GM23248 (cell line): ENCODE measurements around the gene SLU7. TPM values are rescaled to one million over a fixed set of nuclear protein-coding genes. Genes with fewer than 3 reads are reported as not detected.

ENCODE experiments used
- DNase-seq: peaks from one replicate; pipeline ENCODE4 v3.0.0-alpha.2; 2015
- H2AFZ ChIP-seq: fragments of 200-600 bp; sonication (generic); 2 replicates; pipeline ENCODE4 v1.6.1; 2016; ENCODE audit warnings: antibody characterized with exemption
- H3F3A ChIP-seq: fragments of 200-600 bp; sonication (generic); 2 replicates; pipeline ENCODE4 v1.6.1; 2016; ENCODE audit warnings: mild to moderate bottlenecking, antibody characterized with exemption, mixed run types; ENCODE audit not compliant: insufficient read depth
- H3K27ac ChIP-seq: fragments of 200-600 bp; sonication (generic); 2 replicates; pipeline ENCODE4 v1.5.1; 2016; ENCODE audit warnings: mild to moderate bottlenecking
- H3K27me3 ChIP-seq: fragments of 200-600 bp; sonication (generic); replicated peaks from 2 replicates; pipeline ENCODE4 v1.6.1; 2016; ENCODE audit warnings: mild to moderate bottlenecking; ENCODE audit not compliant: insufficient read depth
- H3K36me3 ChIP-seq: fragments of 200-600 bp; sonication (generic); 2 replicates; pipeline ENCODE4 v1.6.1; 2016; ENCODE audit warnings: low read depth, mild to moderate bottlenecking
- H3K4me1 ChIP-seq: fragments of 200-600 bp; sonication (generic); 2 replicates; pipeline ENCODE4 v1.6.1; 2016; ENCODE audit warnings: mild to moderate bottlenecking; ENCODE audit not compliant: insufficient read depth
- H3K4me2 ChIP-seq: fragments of 200-600 bp; sonication (generic); one replicate; pipeline ENCODE4 v1.6.1; 2016; ENCODE audit warnings: mild to moderate bottlenecking; ENCODE audit not compliant: unreplicated experiment
- H3K4me3 ChIP-seq: fragments of 200-600 bp; sonication (generic); 2 replicates; pipeline ENCODE4 v1.5.1; 2016; ENCODE audit warnings: mild to moderate bottlenecking
- H3K79me2 ChIP-seq: fragments of 200-600 bp; sonication (generic); 2 replicates; pipeline ENCODE4 v1.6.1; 2016; ENCODE audit warnings: mild to moderate bottlenecking; ENCODE audit not compliant: insufficient read depth
- H3K9ac ChIP-seq: fragments of 200-600 bp; sonication (generic); 2 replicates; pipeline ENCODE4 v1.6.1; 2016; ENCODE audit warnings: mild to moderate bottlenecking
- H3K9me2 ChIP-seq: fragments of 200-600 bp; sonication (generic); 2 replicates; pipeline ENCODE4 v1.6.1; 2016; ENCODE audit warnings: mixed run types, mild to moderate bottlenecking, moderate library complexity; ENCODE audit not compliant: insufficient read depth
- H3K9me3 ChIP-seq: fragments of 200-600 bp; sonication (generic); one replicate; pipeline ENCODE4 v1.6.1; 2017; ENCODE audit warnings: low read depth
- H4K20me1 ChIP-seq: fragments of 200-600 bp; sonication (generic); 2 replicates; pipeline ENCODE4 v1.6.0; 2016; ENCODE audit not compliant: insufficient read depth
- EZH2 ChIP-seq: fragments of 200-600 bp; sonication (generic); IDR thresholded peaks from 2 replicates; pipeline ENCODE4 v1.6.1; 2018; ENCODE audit warnings: antibody characterized with exemption, mild to moderate bottlenecking; ENCODE audit not compliant: insufficient read depth, poor library complexity, severe bottlenecking
- EZH2phosphoT487 ChIP-seq: fragments of 200-600 bp; sonication (generic); IDR thresholded peaks from 2 replicates; pipeline ENCODE4 v1.6.1; 2018; ENCODE audit warnings: antibody characterized with exemption, moderate library complexity, mild to moderate bottlenecking, low read depth; ENCODE audit not compliant: insufficient read depth
- WGBS, 2 experiments: methylation state at CpG; one replicate each; pipeline ENCODE4 v1.1.6; 2015 to 2017; ENCODE audit warnings: low lambda C conversion rate in 2 of 2, low coverage in 1 of 2; ENCODE audit errors: missing lambda C conversion rate in 2 of 2; 5-methylcytosine and 5-hydroxymethylcytosine counted together
- in situ Hi-C: fragments of 300-500 bp; cut with MboI; formaldehyde crosslinking; loops from 2 replicates; pipeline ENCODE4 v1.15.0; 2020
- polyA plus RNA-seq: library from polyadenylated mRNA; unstranded; fragments of >200 nt; fragmentation: Nextera tagmentation; extraction: Ambion mirVana; gene quantifications from 2 replicates; pipeline ENCODE4 v1.2.1, GENCODE V29; 2016
- total RNA-seq: library from RNA; depleted of rRNA; stranded (reverse); fragments of >200 nt; shearing (Covaris generic); gene quantifications from 2 replicates; pipeline ENCODE4 v1.2.3, GENCODE V29; 2014

The SLU7 gene
- total and polyA plus RNA-seq, 2 experiments from 2014 or later = 32.1 to 54.3 TPM

DNA sequence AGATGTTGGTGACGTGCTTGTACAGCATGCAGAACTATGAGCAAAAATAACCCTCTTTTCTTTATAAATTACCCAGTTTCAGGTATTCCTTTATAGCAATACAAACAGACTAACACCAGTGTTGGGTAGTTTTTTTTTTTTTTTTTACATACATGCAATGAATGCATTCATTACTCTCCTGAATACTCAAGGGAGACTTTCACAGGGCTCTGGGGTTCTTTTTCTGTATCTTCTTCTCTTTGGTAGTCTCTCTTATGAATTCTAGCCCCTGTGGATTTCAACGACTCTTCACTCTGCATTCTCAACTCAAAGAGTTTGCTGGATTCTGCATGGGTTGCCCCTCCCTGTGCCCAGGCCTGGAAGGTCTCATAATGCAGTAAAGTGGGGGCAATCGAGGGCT lies 30.6 kb upstream of the SLU7 start:
- H3K36me3 ChIP-seq = no peaks in the 10 kb centered on the region
- in situ Hi-C loops = no loop called here
- no peaks in the 10 kb centered on the region for H3K79me2 ChIP-seq
- no peak overlapping the region for H3K4me3 ChIP-seq
- H3F3A ChIP-seq = no peaks in the 10 kb centered on the region
- no peaks in the 10 kb centered on the region for H4K20me1 ChIP-seq
- no peak overlapping the region for H3K9ac ChIP-seq
- DNase-seq = no peak
- H3K9me2 ChIP-seq = no peaks in the 10 kb centered on the region
- H2AFZ ChIP-seq = no peak overlapping the region
- 65 to 81% methylated on average over 3 of the region's 3 CpGs for WGBS, 2 experiments
- H3K27me3 ChIP-seq = peaks cover 17% of the 10 kb centered on the region
- H3K4me1 ChIP-seq = no peaks in the 10 kb centered on the region
- no peak overlapping the region for H3K4me2 ChIP-seq
- no peak for TF ChIP-seq EZH2
- no peak for TF ChIP-seq EZH2phosphoT487
- H3K9me3 ChIP-seq = no peaks in the 10 kb centered on the region
- H3K27ac ChIP-seq = no peak overlapping the region

DNA sequence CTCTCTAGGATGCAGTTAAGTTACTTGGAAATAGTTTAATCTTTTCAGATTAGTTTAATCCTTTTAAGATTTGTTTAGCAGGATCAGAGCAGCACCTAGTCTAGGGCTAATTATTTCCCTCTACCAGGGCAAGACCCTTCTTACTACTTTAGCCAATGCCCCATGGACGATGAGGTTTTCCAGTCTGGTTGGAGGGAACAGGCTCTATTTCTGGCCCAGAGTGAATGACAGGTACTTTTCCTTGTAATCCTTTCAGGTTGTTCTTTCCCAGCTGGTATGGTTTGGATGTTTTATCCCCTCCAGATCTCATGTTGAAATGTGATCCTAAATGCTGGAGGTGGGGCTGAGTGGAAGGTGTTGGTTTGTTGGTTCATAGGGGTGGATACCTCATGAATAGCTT lies 30.0 kb upstream of the SLU7 start:
- no peak for DNase-seq
- no peak overlapping the region for H2AFZ ChIP-seq
- H3K36me3 ChIP-seq = no peaks in the 10 kb centered on the region
- no peak overlapping the region for H3K9ac ChIP-seq
- in situ Hi-C loops = no loop called here
- H3K4me2 ChIP-seq = no peak overlapping the region
- 47 to 53% methylated on average over 1 of the region's 1 CpG for WGBS, 2 experiments
- no peak overlapping the region for H3K27ac ChIP-seq
- TF ChIP-seq EZH2 (no peak), EZH2phosphoT487 (no peak)
- no peak overlapping the region for H3K4me3 ChIP-seq
- peaks cover 14% of the 10 kb centered on the region for H3K27me3 ChIP-seq
- H3F3A ChIP-seq = no peaks in the 10 kb centered on the region
- no peaks in the 10 kb centered on the region for H3K79me2 ChIP-seq
- no peaks in the 10 kb centered on the region for H3K9me3 ChIP-seq
- H3K9me2 ChIP-seq = no peaks in the 10 kb centered on the region
- H4K20me1 ChIP-seq = no peaks in the 10 kb centered on the region
- H3K4me1 ChIP-seq = no peaks in the 10 kb centered on the region

DNA sequence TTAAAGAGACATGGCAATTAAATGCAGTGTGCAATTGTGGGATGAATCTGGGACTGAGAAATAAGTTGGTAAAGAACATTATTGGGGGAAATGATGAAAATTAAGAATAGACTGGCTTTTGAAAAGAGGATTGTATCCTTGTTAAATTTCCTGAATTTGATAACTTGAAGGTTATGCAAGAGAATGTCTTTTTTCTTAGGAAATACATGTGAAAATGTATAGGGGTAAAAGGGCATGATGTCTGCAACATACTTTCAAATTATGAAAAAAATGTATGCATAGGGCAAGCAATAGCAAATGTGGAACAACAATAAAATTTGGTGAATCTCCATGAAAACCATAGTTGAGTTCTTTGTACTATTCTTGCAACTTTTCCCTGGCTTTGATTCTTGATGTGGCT lies 26.9 kb upstream of the SLU7 start:
- Histone ChIP-seq H3K79me2 (no peaks in the 10 kb centered on the region), H3K27me3 (peaks cover 5% of the 10 kb centered on the region; the same call in 1 of the 2 replicates), H3K27ac (no peak overlapping the region), H3K4me3 (no peak overlapping the region), H3K9me2 (no peaks in the 10 kb centered on the region), H3K4me1 (no peaks in the 10 kb centered on the region), H3K9ac (no peak overlapping the region), H2AFZ (no peak overlapping the region), H3K36me3 (no peaks in the 10 kb centered on the region), H4K20me1 (no peaks in the 10 kb centered on the region), H3F3A (no peaks in the 10 kb centered on the region), H3K9me3 (no peaks in the 10 kb centered on the region), H3K4me2 (no peak overlapping the region)
- in situ Hi-C loops = no loop called here
- TF ChIP-seq EZH2 = no peak
- no peak for TF ChIP-seq EZH2phosphoT487
- no peak for DNase-seq

DNA sequence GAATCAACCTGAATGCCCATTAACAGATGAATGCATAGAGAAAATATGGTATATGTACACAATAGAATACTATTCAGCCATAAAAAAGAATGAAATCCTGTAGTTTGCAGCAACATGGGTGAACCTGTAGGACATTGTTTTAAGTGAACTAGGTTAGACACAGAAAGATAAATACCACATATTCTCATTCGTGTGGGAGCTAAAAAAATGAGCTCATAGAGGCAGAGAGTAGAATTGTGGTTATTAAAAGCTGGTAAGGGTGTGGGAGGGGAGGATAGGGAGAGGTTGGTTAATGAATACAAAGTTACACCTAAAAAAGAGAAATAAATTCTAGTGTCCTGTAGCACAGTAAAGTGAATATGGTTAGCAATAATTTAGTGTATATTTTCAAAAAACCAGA lies 26.3 kb upstream of the SLU7 start:
- Histone ChIP-seq H3K36me3 (no peaks in the 10 kb centered on the region), H3K79me2 (no peaks in the 10 kb centered on the region), H3K4me2 (no peak overlapping the region), H2AFZ (no peak overlapping the region), H3K4me1 (no peaks in the 10 kb centered on the region), H3K27ac (no peak overlapping the region), H3K9ac (no peak overlapping the region), H3K4me3 (no peak overlapping the region), H3K27me3 (peaks cover 5% of the 10 kb centered on the region; the same call in 1 of the 2 replicates), H3K9me2 (no peaks in the 10 kb centered on the region), H3F3A (no peaks in the 10 kb centered on the region), H4K20me1 (no peaks in the 10 kb centered on the region), H3K9me3 (no peaks in the 10 kb centered on the region)
- WGBS, 2 experiments = 25 to 56% methylated on average over 1 of the region's 1 CpG
- TF ChIP-seq EZH2phosphoT487 = no peak
- TF ChIP-seq EZH2 = no peak
- in situ Hi-C loops = no loop called here
- DNase-seq = no peak

DNA sequence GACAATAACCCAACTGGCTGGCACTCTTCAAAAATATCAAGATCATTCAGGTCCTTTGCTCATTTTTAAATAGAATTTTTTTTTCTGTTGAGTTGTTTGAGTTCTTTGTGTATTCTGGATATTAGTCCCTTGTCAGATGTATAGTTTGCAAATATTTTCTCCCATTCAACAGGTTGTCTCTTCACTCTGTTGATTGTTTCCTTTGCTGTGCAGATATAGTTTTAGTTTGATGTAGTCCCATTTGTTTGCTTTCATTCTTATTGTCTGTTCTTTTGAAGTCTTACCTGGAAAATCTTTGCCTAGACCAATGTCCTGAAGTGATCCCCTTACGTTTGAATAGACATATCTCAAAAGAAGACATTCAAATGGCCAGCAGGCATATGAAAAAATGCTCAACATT lies 25.5 kb upstream of the SLU7 start:
- no peak for DNase-seq
- no peaks in the 10 kb centered on the region for H3K9me2 ChIP-seq
- no peak overlapping the region for H3K4me2 ChIP-seq
- H3K9me3 ChIP-seq = no peaks in the 10 kb centered on the region
- H3K4me1 ChIP-seq = no peaks in the 10 kb centered on the region
- H3K79me2 ChIP-seq = no peaks in the 10 kb centered on the region
- peaks cover 5% of the 10 kb centered on the region; the same call in 1 of the 2 replicates for H3K27me3 ChIP-seq
- H4K20me1 ChIP-seq = no peaks in the 10 kb centered on the region
- no peak overlapping the region for H3K9ac ChIP-seq
- in situ Hi-C loops = no loop called here
- no peaks in the 10 kb centered on the region for H3K36me3 ChIP-seq
- H3F3A ChIP-seq = no peaks in the 10 kb centered on the region
- TF ChIP-seq EZH2 = no peak
- no peak for TF ChIP-seq EZH2phosphoT487
- no peak overlapping the region for H3K4me3 ChIP-seq
- no peak overlapping the region for H2AFZ ChIP-seq
- 37 to 50% methylated on average over 1 of the region's 1 CpG for whole genome bisulfite sequencing, 2 experiments
- no peak overlapping the region for H3K27ac ChIP-seq
